ENCODE results near the gene USP16. TPM values are rescaled to one million over a fixed set of nuclear protein-coding genes. Genes with fewer than 3 reads are reported as not detected.

Gene USP16
- total RNA-seq, 1 experiment from 2014 or later, result 30.6 TPM

- no peak overlapping the region for H4K91ac ChIP-seq (ENCODE audit: insufficient read length, low read depth, low read length)
- H4K5ac ChIP-seq (ENCODE audit: insufficient read length, low read depth, low read length), result no peak overlapping the region
- no peak overlapping the region for H3K56ac ChIP-seq (ENCODE audit: insufficient read length, low read depth, low read length)
- no peaks in the 10 kb centered on the region for H4K20me1 ChIP-seq (ENCODE audit: control insufficient read depth, insufficient read depth, insufficient read length)
- H3K27me3 Mint-ChIP-seq (ENCODE audit: low read depth), result no peaks in the 10 kb centered on the region; the same call in 1 of the 2 replicates
- TF ChIP-seq CTCF (conservative IDR thresholded peaks at IDR 0.05), result no peak
- no peak for DNase-seq
- no peak overlapping the region for H3K4ac ChIP-seq (ENCODE audit: low read depth, low read length)
- H3K27ac ChIP-seq (ENCODE audit: insufficient read length, low read depth, low read length), result no peak overlapping the region
- no peak overlapping the region for H4K8ac ChIP-seq (replicated peaks; ENCODE audit: insufficient read length, low read depth, low read length)
- no peak overlapping the region for H3K18ac ChIP-seq (ENCODE audit: insufficient read length, low read depth, low read length)
- no peak overlapping the region for H2BK120ac ChIP-seq (ENCODE audit: low read depth, low read length, poor library complexity, severe bottlenecking)
- H3K4me3 Mint-ChIP-seq, result no peak overlapping the region
- H2AFZ ChIP-seq (ENCODE audit: low read length), result no peak overlapping the region
- peaks cover 21 to 48% (median 40%) of the 10 kb centered on the region in 3 experiments; a peak in 6 of 7 replicates for H3K36me3 Mint-ChIP-seq (ENCODE audit: insufficient read depth in 1 of 3, low read depth in 3 of 3)
- no peak overlapping the region for H3K9ac ChIP-seq (ENCODE audit: extremely low read depth, insufficient read length, low read length)
- H3K4me1 Mint-ChIP-seq, result no peaks in the 10 kb centered on the region
- H3K23ac ChIP-seq (ENCODE audit: insufficient read length, low read depth, low read length), result no peak overlapping the region
- no peak overlapping the region for H3T11ph ChIP-seq (ENCODE audit: low read length)
- H2AK5ac ChIP-seq (ENCODE audit: insufficient read length, low read length), result no peak overlapping the region
- H3K23me2 ChIP-seq (ENCODE audit: insufficient read length, low read depth, low read length, poor library complexity, severe bottlenecking), result no peaks in the 10 kb centered on the region
- no peak overlapping the region for H2BK15ac ChIP-seq (ENCODE audit: low read depth, low read length)
- H3K79me2 ChIP-seq (ENCODE audit: insufficient read depth, low read length), result no peaks in the 10 kb centered on the region
- H3K27ac Mint-ChIP-seq, result no peak overlapping the region
- no peaks in the 10 kb centered on the region for H3K9me3 ChIP-seq (ENCODE audit: control insufficient read depth, low read depth, low read length)
- no peaks in the 10 kb centered on the region for H3K27me3 ChIP-seq (ENCODE audit: insufficient read depth, low read length)
- no peaks in the 10 kb centered on the region for H3K79me1 ChIP-seq (ENCODE audit: insufficient read depth, low read depth, low read length, poor library complexity, severe bottlenecking)
- no peak overlapping the region for H2BK12ac ChIP-seq (ENCODE audit: insufficient read length, low read depth, low read length)
- H3K14ac ChIP-seq (ENCODE audit: insufficient read depth, low read length), result no peak overlapping the region
- no peak overlapping the region for H2BK20ac ChIP-seq (ENCODE audit: low read depth, low read length, poor library complexity, severe bottlenecking)
- WGBS (ENCODE audit: extremely low coverage, insufficient read length, low lambda C conversion rate), result no CpG with 5 or more reads among the region's 5 CpGs
- no peak overlapping the region for H3K4me2 ChIP-seq (ENCODE audit: insufficient read depth, insufficient read length, low read length)
- no peaks in the 10 kb centered on the region for H3K9me3 Mint-ChIP-seq
- no peak overlapping the region for H2BK5ac ChIP-seq (ENCODE audit: insufficient read length, low read length)
- H3K4me1 ChIP-seq (ENCODE audit: insufficient read depth, low read length), result no peaks in the 10 kb centered on the region
Observed at GRCh38 chr21:29052224-29052623, 27.8 kb downstream of the USP16 start.
